ENCODE measurements around the gene TIMP2.
"Not testable (repeated sequence)": the region's sequence is repeated elsewhere in the genome, so short reads cannot be mapped to it uniquely, and the experiment has no call there.

TIMP2 gene

DNA sequence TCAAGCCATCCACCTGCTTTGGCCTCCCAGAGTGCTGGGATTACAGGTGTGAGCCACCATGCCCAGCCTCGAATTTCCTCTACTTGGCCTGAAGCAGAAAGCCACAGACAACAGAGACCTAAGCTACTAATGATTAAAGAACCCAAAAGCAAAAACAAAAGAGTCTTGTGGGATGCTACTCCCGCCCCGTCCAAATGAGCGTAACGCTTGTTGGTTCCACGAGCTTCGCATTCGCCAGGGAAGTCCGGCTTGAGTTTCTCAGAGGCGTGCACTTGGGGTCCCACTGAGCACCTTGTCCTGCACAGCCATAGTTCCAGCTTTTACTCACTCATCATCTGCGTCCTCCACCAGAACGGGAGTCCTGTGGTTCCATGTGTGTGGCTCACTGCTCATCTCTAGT lies 38.2 kb downstream of the TIMP2 start:
- DNase-seq = no peak

DNA sequence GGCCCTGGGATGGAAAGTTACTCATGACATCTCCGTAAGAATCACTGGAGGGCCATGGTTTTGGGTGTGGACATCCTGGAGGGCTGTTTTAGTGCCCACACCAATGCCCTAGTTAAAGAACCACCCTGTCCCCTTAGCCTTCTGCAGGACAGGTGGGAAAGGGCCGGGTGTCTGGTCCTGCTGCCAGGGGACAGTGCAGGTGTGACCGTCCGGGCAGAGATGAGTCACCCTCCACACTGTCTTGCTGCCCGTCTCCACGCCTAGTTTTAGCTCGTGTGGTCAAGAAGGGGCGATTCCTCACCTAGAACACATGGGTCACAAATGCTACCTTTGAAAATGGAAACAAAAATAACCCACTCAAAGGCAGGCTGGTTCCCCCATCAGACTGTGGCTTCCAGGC lies 39.2 kb downstream of the TIMP2 start:
- no peak for DNase-seq

DNA sequence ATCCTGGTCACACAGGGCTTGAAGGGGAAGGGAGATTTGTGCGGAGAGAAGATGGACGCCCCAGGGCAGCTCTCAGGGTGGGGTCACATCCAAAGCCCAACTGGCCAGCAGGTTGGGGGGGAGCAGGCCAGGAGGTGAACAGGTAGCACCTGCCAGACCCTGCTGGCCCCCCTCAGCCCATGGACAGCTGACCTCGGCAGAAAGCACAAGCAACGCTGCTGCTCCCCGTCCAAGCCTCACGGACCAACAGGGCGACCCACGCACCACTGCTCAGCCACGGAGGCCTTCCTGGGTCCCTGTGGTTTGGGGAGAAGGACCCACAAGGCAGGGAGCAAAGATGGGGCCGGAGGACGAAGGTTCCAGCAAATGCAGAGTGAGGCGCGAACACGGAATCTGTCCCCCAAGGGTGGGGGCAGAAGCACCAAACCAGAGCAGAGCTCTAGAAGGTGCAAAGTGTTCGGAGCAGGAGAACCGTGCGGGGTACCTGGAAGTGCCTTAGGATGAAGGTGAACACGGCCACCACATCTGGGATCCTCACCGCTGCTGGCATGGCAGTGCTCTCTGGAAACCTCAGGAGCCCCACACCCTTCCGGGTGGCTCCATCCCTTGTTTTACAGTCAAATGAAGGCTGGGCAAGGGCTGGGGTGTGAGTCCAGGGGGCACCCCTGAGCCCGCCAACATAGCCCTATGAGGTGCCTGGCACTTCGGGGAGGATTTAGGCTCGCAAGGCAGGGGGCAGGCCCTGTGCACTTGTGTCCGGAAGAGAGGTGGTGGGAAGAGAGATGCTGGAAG lies 40.1 kb downstream of the TIMP2 start:
- no peak for DNase-seq

DNA sequence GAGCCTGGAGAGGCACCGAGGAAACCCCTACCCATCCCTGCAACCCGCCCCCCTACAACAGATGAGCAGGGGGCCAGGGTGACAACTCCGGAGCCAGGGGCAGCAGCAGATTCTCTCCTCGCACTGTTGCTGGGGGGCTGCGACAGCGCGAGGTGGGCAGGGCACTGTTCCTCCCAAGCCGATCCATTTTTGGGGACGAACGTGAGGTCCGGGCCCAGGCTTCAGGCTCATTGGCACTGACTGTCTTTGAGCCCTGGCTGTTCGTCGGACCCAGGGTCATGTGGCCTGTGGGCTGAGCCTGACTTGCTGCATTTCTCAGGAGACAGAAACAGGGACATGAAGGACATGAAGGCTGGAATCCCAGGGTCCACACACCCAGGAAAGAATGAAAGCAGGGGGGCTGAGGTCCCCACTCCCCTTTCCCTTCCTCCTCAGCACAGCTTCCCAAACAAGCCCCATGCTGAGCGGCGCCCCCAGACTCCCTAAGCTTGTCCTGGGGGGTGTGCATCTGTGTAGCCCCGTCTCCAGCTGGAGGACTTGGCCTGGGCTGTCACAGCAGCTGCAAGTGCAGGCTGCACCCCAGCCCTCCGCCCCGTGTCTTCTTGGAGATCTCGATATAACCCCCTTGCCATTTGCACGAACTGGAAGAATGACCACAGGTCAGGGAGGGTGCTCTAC lies 40.9 kb downstream of the TIMP2 start:
- no peak for DNase-seq

DNA sequence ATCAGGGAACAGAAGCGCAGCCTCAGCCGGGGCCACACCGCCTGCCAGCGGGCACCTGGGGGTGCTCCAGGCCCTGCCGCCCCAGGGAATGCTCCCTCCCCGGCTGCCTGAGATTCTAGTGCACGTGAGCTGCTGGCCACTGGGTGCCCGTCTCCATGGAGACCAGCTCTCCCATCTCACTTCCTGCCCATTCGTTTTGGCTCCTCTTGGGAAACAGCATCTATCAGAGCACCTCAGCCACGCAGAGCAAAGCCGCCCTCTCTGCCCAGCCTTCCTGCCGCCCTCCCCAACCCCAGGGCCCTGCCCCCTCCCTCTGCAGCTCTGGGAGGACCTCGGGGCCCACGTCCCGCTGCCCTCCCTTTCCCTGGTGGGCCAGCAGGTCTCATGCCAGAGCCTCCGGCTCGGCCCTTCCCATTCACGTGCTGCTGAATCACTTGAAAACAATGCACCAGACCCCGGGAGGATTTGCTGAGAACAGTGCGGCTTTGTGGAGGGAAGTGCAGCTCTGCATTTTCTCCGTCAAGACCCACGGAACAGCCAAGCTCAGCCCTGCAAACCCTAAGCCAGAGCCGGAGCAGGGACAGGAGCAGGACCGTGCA lies 41.6 kb downstream of the TIMP2 start:
- no peak for DNase-seq

DNA sequence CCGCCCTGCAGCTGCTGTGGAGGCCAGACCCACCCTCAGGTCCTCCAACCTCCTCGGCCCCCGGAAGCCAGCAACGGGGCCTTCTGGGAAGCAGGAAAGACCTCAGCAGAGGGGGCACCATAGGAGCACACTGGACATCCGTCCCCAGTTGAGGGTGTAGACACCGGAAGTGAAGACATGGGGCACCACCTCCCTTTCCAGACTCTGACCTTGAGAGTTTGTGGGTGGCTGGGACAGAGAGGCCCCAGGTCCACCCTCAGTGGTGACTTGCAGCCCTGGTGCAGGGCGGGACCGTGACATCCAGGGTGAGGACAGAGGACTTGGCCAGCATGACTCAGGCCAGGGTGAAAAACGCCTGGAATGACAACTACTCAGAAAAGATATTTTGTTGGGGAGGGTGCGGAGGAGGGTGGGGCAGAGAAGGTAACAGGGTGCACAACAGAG lies 42.1 kb downstream of the TIMP2 start:
- no peak for DNase-seq

DNA sequence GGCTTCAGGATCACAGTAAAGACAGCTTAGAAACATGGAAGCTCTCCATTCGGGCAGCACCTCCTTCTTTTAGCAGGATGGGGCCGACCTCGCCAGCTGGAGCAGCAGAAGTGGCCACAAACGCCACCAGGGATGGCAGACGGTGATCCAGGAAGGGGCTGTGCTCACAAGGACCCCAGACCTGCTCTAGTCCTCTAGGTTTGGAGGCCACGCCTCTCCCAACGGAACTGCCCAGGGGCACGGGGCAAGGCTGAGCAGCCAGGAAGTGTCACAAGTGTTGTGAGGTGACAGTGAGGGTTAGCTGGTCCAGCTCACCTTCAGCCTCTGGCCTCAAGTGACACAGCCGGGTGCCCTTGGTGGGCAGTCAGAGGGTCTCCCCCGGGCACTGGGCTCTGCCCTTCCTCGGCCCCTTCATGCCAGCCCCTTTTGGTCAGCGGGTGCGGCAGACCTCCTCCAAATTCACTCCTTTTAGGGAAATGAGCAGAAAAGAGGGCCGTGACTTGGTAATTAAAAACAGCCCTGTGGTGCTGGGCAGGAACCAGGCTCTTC lies 42.6 kb downstream of the TIMP2 start:
- no peak for DNase-seq

DNA sequence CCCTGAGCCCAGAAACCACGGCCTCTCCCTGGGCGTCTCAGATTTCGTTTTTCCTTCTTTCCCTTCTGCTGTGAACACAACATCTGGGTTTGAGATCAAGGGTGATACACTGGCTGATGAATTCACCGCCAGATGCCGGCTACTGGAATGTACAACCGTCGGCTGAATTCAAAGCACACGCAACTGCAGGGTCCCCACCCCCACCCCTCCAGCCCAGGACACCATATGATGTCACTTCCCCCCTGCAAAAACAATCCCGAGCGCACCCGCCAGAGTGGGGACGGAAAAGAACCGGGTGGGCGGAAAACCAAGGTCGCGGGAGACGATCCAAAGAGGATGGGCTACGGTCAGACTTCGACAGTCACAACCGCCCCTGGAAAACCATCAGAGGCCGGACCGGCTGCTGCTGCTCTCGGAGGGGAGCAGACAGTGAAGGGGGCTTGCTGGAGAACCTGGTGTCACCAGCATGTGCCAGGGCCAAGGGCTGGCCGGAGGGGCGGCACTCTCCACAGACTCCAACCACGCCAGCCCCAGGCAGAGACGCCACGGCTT lies 45.5 kb downstream of the TIMP2 start:
- no peak for DNase-seq

DNA sequence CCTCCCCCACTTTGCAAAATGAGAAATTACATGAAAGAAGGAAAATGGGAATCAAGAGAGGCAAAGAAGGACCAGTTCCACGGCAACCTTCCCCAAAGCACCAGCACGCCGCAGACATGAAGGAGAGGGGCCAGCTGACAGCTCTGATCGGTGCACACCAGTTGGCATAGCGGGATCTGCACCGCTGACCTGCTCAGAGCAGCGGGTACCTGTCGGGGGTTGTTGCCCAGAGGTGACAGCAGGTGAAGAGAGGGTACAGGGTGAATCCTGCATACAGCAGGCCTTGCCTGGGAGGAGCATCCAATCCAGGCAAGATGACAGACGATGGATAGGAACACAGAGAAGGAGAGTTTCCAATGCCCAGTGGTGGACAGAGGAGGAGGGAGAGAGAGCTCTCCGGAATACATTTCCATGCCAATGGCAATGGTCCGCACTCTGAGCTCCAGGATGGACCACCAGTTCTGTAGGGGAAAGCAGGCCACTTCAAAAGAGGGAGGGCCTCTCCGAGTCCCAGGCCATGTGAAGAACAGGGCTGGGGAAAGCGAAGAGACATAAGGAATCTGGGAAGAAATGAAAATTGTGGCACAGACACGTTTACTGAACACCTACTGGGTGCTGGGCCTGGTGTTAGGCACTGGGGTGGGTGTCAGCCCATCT lies 46.2 kb downstream of the TIMP2 start:
- DNase-seq = no peak

DNA sequence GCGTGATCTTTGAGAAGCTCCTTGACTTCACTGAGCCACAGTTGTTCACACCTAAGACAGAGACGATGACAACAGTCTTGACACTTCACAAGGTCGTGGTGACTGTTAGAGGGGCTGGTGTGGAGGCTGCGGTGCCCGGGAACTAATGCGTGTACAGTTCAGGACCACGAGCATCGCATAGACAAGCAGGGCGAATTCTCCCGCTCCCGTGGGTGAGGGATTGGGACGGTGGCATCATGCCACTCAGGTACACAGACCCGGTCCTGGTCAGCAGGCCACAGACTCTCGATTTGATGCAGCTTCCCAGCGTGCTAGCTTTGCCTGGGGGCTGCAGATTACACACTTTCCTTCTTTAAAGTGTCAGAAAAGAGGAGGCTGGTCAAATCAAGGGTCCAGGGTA lies 46.9 kb downstream of the TIMP2 start:
- no peak for DNase-seq

DNA sequence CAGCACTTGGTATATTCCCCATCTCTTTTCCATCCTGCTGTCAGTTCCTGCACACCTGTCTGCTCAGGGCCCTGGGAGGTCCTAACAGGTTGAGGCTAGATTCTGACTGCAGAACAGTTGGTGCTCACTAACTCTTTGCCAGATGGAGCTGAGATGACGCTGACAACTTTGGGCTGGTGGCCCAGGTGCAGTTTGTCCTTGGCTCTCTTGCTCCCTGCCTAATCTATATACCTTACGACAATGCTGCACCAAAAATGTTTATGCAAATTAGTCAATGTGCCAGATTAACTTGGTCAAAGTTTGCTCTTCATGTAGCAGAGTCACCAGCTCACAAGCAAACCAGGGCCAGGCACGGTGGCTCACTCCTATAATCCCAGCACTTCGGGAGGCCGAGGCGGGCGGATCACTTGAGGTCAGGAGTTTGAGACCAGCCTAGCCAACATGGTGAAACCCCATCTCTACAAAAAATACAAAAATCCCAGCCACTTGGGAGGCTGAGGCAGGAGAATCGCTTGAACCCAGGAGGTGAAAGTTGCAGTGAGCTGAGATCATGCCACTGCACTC lies 48.2 kb downstream of the TIMP2 start:
- DNase-seq = not testable (repeated sequence)

DNA sequence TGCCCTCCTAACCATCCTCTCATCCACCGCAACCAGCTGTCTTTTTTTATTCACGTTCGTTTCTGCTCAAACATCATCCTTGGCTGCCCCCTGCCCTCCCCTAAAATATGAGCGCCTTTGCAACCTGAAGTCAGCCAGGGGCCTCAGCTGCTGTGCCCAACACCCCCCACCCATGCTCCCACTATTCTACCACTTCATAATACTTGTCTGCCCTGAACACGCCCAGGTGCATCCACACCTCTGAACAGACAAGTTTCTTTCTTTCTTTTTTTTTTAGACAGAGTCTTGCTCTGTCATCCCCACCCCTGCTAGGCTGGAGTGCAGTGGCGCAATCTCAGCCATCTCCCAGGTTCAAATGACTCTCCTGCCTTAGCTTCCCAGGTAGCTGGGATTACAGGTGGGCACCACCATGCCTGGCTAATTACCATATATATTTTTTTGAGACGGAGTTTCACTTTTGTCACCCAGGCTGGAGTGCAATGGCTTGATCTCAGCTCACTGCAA lies 49.0 kb downstream of the TIMP2 start:
- DNase-seq = no peak

DNA sequence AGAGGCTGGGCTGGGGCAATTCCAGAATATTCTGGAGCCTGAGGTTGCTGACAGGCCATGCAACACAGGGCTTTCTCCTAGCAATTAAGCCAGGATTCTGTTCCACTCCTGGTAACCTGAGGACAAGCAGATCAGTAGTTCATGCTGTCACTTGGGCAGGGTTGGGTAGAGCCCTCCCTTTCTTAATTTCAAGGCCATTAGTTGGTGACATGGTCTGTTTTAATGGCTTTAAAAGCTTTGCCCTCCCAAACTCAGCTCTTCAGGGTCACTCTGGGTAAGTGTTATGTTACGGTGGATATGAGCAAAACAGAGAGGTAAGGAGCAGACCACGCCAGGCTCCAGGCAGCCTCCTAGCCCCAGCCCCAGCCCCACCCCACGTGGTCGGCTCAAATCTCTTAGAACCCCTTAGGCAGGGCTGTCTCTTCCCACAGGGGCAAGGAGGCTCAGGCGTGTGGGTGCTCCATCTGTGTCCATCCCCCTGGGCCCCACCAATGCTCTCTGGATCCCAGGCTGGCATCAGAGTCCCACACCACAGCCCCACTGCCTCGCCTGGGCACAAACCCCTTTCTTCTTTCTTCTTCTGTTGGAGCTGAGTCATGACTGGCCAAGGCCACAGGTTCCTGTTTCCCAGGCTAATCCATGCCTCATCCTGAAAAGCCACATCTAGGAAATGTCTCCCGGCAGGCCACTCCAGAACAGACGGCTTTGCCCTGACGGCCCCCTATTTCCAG lies 49.7 kb downstream of the TIMP2 start:
- no peak for DNase-seq

DNA sequence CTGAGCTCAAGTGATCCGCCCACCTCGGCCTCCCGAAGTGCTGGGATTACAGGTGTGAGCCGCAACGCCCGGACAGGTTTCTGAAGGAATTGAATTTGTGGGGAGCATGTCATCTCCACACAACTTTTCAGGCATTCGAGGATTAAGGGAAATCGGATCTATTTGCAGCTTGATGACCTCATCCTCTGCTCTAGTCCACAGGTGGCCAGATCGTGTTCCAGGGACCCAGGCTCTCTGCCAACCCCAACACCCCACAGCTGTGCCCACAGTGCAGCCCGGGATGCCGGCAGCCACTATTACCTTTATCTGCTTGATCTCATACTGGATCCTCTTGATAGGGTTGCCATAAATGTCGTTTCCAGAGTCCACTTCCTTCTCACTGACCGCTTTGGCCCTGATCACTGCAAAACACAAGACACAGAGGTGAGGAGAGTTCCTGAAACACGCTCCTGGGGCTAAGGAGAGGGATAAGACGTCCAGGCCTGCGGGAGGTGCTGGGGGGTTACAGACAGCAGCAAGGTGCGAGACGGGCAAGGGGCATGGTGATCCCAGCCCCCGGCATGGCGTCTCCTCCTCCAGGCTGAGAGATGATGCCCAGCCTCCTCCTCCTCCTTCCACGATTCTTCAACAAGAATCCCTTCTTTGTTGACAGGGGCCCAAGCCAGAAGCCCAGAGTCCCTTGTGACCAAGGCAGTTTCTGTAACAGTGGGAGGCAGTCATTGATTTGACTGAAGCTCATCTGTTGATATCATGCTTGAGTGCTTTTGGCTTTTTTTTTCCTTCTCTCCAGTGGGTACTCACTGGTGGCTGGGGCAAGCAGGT lies 51.5 kb downstream of the TIMP2 start:
- DNase-seq = no peak

DNA sequence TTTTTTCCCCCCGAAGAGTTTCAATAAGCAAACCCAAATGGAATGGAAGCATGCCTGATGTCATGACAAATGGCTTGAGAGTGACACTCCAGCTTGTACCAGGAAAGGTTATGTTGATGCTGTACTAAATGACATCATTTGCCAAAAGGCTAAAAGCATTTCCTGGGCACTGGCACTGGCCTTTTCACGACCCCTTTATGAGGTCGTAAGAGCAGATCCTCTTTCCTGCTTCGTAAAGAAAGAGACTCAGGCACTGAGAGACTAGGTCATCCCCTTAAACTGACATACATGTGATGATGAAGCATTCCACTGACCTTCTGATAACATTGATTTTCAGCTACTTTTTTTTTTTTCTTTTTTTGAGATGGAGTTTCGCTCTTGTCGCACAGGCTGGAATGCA lies 52.7 kb downstream of the TIMP2 start:
- DNase-seq = no peak

DNA sequence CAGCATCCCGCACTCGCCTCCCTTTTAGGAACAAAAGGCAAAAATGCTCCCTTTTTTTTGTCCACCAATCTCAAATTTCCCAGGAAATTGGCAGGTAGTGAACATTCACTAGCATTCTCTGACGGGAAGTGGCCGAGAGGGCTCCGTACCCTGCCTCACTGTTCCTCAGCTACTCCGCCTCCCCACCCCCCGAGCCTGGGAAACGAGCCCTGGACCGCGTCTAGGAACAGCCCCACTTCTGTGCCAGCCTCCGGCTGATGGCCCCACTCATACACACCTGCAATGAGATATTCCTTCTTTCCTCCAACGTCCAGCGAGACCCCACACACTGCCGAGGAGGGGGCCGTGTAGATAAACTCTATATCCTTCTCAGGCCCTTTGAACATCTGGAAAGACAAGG lies 54.6 kb downstream of the TIMP2 start:
- DNase-seq = no peak

DNA sequence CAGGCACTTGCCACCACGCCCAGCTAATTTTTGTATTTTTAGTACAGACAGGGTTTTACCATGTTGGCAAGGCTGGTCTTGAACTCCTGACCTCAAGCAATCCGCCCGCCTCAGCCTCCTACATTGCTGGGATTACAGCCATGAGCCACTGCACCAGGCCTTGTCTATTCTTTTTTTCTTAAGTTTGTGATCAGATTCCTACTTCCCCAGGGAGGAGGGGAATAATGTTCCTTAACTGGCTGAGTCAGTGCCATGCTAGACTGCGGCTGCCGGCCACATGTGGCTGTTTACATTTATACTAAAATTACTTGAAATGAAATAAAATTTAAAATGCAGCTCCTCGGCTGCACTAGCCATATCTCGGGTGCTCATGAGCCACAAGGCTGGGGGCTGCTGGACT lies 56.8 kb downstream of the TIMP2 start:
- DNase-seq = no peak

DNA sequence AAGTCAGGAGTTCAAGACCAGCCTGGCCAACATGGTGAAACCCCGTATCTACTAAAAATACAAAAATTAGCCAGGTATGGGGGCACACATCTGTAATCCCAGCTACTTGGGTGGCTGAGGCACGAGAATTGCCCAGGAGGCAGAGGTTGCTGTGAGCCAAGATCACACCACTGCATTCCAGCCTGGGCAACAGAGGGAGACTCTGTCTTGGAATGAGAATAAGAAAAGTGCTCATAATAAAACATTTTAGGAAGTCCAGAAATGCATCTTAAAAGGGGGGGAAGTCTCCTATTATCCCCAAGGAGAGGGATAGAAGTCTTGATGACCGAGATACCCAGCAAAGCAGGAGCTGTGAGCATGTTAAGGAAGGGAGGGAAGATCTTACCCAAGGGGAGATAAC lies 58.1 kb downstream of the TIMP2 start:
- DNase-seq = not testable (repeated sequence)

DNA sequence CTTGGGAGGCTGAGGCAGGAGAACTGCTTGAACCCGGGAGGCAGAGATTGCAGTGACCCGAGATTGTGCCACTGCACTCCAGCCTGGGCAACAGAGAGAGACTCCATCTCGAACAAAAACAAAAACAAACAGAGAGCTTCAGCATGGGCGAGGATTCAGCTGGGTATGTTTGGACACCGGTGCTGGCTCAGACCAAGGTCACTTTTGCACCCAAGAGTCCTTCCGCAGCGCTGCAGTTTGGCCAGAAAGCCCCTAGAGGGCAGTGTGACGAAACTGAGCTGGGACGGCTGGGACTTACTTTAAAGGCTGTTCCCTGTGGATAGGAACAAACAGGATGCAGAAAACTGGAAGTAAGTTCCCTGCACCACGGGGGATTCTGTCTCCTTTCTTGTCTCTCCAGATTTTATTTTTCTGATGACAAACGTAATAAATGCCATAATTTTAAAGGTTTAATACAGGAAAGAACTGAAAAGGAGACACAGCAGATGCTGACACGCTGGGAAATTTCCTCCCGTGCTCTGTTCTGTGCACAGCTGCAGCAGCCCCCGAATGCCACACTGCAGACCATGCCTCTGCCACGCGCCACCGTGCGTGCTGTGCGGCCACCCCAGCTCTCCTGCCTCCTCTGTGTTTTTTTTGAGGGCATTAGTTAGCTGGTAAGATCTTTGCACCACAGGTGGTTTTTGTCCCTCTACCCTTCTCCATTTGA lies 59.4 kb downstream of the TIMP2 start:
- DNase-seq = no peak

DNA sequence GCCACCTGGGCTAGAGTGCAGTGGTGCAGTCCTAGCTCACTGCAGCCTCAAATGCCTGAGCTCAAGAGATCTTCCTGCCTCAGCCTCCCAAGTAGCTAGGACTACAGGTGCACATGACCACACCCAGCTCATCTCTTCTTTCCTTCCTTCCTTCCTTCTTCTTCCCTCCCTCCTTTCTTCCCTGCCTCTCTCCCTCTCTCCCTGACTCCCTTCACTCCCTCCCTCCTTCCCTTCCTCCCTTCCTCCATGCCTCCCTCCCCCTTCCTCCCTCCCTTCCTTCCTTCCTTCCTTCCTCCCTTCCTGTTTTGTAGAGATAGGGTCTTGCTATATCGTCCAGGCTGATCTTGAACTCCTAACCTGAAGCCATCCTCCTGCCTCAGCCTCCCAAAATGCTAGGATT lies 61.1 kb downstream of the TIMP2 start:
- DNase-seq = no peak

All from cortex of kidney (tissue), 1 donor.